OCI-LY1 (cell line): ENCODE data around the gene ATF6.

Source experiments
- H2AFZ ChIP-seq: fragments of 200-600 bp; sonication (generic), shearing (Covaris generic); 2 replicates; pipeline ENCODE4 v1.6.0; 2014; ENCODE audit warnings: antibody characterized with exemption, mild to moderate bottlenecking, low read length
- H3F3A ChIP-seq: fragments of 200-600 bp; sonication (generic), shearing (Covaris generic); 2 replicates; pipeline ENCODE4 v1.6.0; 2014; ENCODE audit warnings: mild to moderate bottlenecking, antibody characterized with exemption, low read length, moderate library complexity; ENCODE audit not compliant: insufficient read depth
- H3K27ac ChIP-seq: fragments of 200-600 bp; sonication (generic); 2 replicates; pipeline ENCODE4 v1.5.1; 2014; ENCODE audit warnings: low read length, mixed run types, mild to moderate bottlenecking, low read depth; ENCODE audit not compliant: poor library complexity, severe bottlenecking
- H3K27me3 ChIP-seq: fragments of 200-600 bp; sonication (generic); 2 replicates; pipeline ENCODE4 v1.6.0; 2014; ENCODE audit warnings: antibody characterized with exemption, mild to moderate bottlenecking, low read length, moderate library complexity; ENCODE audit not compliant: insufficient read depth
- H3K36me3 ChIP-seq: fragments of 200-600 bp; sonication (generic); 2 replicates; pipeline ENCODE4 v1.6.1; 2014; ENCODE audit warnings: mild to moderate bottlenecking, antibody characterized with exemption, low read length, moderate library complexity, mixed read lengths; ENCODE audit not compliant: insufficient read depth
- H3K4me1 ChIP-seq: fragments of 200-600 bp; sonication (generic); 2 replicates; pipeline ENCODE4 v1.5.1; 2014; ENCODE audit warnings: mild to moderate bottlenecking, low read length, moderate library complexity; ENCODE audit not compliant: insufficient read depth, severe bottlenecking
- H3K4me2 ChIP-seq: fragments of 200-600 bp; sonication (generic), shearing (Covaris generic); 2 replicates; pipeline ENCODE4 v1.6.1; 2014; ENCODE audit warnings: low read length
- H3K4me3 ChIP-seq: fragments of 200-600 bp; sonication (generic); 2 replicates; pipeline ENCODE4 v1.5.1; 2014; ENCODE audit warnings: low read length, low read depth, mild to moderate bottlenecking, mixed read lengths; ENCODE audit not compliant: poor library complexity, severe bottlenecking
- H3K79me2 ChIP-seq: fragments of 200-600 bp; shearing (Covaris generic); 2 replicates; pipeline ENCODE4 v1.6.1; 2016; ENCODE audit warnings: mixed run types, low read length, mixed read lengths; ENCODE audit not compliant: insufficient read depth
- H3K9ac ChIP-seq: fragments of 200-600 bp; sonication (generic), shearing (Covaris generic); 2 replicates; pipeline ENCODE4 v1.6.1; 2014; ENCODE audit warnings: mild to moderate bottlenecking, low read length, mixed read lengths
- H3K9me2 ChIP-seq: fragments of 200-600 bp; sonication (generic), shearing (Covaris generic); 2 replicates; pipeline ENCODE4 v1.6.1; 2014; ENCODE audit warnings: low read depth, mild to moderate bottlenecking, low read length, mixed read lengths
- H3K9me3 ChIP-seq: fragments of 200-600 bp; shearing (Covaris generic); 2 replicates; pipeline ENCODE4 v1.6.1; 2014; ENCODE audit warnings: low read length, mixed read lengths
- H4K20me1 ChIP-seq: fragments of 200-600 bp; sonication (generic), shearing (Covaris generic); 2 replicates; pipeline ENCODE4 v1.6.0; 2016; ENCODE audit warnings: mild to moderate bottlenecking, low read length; ENCODE audit not compliant: insufficient read depth
- CTCF ChIP-seq: fragments of 200-600 bp; sonication (generic), shearing (Covaris generic); IDR thresholded peaks from 2 replicates; pipeline ENCODE4 v1.5.1; 2017; ENCODE audit warnings: mild to moderate bottlenecking, antibody characterized with exemption, low read length, moderate library complexity, mixed read lengths
- EZH2 ChIP-seq: fragments of 200-600 bp; sonication (generic), shearing (Covaris generic); IDR thresholded peaks from 2 replicates; pipeline ENCODE4 v1.8.0; 2017; ENCODE audit warnings: borderline replicate concordance, mixed run types, mild to moderate bottlenecking, antibody characterized with exemption, low read length, moderate library complexity, mixed read lengths

ATF6 gene

GRCh38 chr1:161986328-161986727 lies 220.2 kb downstream of the ATF6 start:
- Histone ChIP-seq H3K36me3 (no peaks in the 10 kb centered on the region), H3K9me2 (no peaks in the 10 kb centered on the region), H3K4me1 (no peaks in the 10 kb centered on the region), H3K4me3 (no peak overlapping the region), H3K79me2 (no peaks in the 10 kb centered on the region), H4K20me1 (no peaks in the 10 kb centered on the region), H3K9ac (no peak overlapping the region), H3K4me2 (no peak overlapping the region), H3K9me3 (no peaks in the 10 kb centered on the region), H3F3A (no peaks in the 10 kb centered on the region), H2AFZ (no peak overlapping the region), H3K27me3 (no peaks in the 10 kb centered on the region; the same call in 1 of the 2 replicates), H3K27ac (no peak overlapping the region)
- no peak for TF ChIP-seq EZH2
- no peak for TF ChIP-seq CTCF

DNA sequence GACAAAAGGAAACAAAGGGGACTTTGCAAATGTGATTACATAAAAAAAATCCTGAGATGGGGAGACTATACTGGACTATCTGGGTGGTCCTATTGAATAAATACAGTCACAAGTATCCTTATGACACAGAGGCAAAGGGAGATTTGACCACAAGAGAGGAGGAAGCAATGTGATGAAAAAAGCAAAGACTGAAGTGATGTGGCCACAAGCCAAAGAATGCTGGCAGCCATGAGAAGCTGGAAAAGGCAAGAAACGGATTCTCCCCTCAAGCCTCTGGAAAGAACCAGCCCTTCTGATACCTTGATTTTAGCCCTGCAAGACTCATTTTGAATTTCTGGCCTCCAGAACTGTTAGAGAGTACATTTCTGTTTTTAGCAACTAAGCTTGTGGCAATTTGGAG lies 221.2 kb downstream of the ATF6 start:
- H3K4me3 ChIP-seq, result no peak overlapping the region
- H3K36me3 ChIP-seq, result no peaks in the 10 kb centered on the region
- H3K9ac ChIP-seq, result no peak overlapping the region
- H2AFZ ChIP-seq, result no peak overlapping the region
- no peaks in the 10 kb centered on the region for H3F3A ChIP-seq
- no peaks in the 10 kb centered on the region for H3K4me1 ChIP-seq
- no peaks in the 10 kb centered on the region for H3K79me2 ChIP-seq
- TF ChIP-seq EZH2, result no peak
- TF ChIP-seq CTCF, result no peak
- H4K20me1 ChIP-seq, result no peaks in the 10 kb centered on the region
- no peak overlapping the region for H3K27ac ChIP-seq
- no peaks in the 10 kb centered on the region; the same call in 1 of the 2 replicates for H3K27me3 ChIP-seq
- H3K9me2 ChIP-seq, result no peaks in the 10 kb centered on the region
- no peaks in the 10 kb centered on the region for H3K9me3 ChIP-seq
- H3K4me2 ChIP-seq, result no peak overlapping the region

- Histone ChIP-seq H3K4me1 (no peaks in the 10 kb centered on the region), H3K9me3 (no peaks in the 10 kb centered on the region), H3K9ac (no peak overlapping the region), H3K4me3 (no peak overlapping the region), H3K27ac (no peak overlapping the region), H2AFZ (no peak overlapping the region), H3F3A (no peaks in the 10 kb centered on the region), H4K20me1 (no peaks in the 10 kb centered on the region), H3K4me2 (no peak overlapping the region), H3K79me2 (no peaks in the 10 kb centered on the region), H3K36me3 (no peaks in the 10 kb centered on the region), H3K27me3 (no peaks in the 10 kb centered on the region), H3K9me2 (no peaks in the 10 kb centered on the region)
- TF ChIP-seq EZH2 (no peak), CTCF (no peak)
Measured at GRCh38 chr1:161987872-161988271, 221.8 kb downstream of the ATF6 start.
